Neuron (in vitro differentiated cells): Measurements from ENCODE around the gene TTLL7.

Experiments
- H2AFZ ChIP-seq: one replicate; pipeline ENCODE4 v1.6.1; 2013; ENCODE audit warnings: low read depth, mild to moderate bottlenecking, inconsistent platforms, low read length, moderate library complexity
- H3K27me3 ChIP-seq: one replicate; pipeline ENCODE4 v1.6.1; 2013; ENCODE audit warnings: low read length; ENCODE audit not compliant: insufficient read depth
- H3K36me3 ChIP-seq: one replicate; pipeline ENCODE4 v1.6.1; 2013; ENCODE audit warnings: low read length; ENCODE audit not compliant: insufficient read depth
- H3K4me1 ChIP-seq: one replicate; pipeline ENCODE4 v1.6.1; 2013; ENCODE audit warnings: low read length; ENCODE audit not compliant: insufficient read depth
- H3K4me3 ChIP-seq: 2 replicates; pipeline ENCODE4 v1.5.1; 2013; ENCODE audit warnings: mild to moderate bottlenecking, low read length, moderate library complexity
- H3K9me3 ChIP-seq: one replicate; pipeline ENCODE4 v1.6.1; 2013; ENCODE audit warnings: low read length

TTLL7 gene

GRCh38 chr1:83934550-83934949 lies 64.4 kb downstream of the TTLL7 start:
- Histone ChIP-seq H3K27me3 (no peaks in the 10 kb centered on the region), H3K4me1 (no peaks in the 10 kb centered on the region), H3K4me3 (no peak overlapping the region), H3K36me3 (no peaks in the 10 kb centered on the region), H2AFZ (no peak overlapping the region), H3K9me3 (no peaks in the 10 kb centered on the region)

- H3K27me3 ChIP-seq, result no peaks in the 10 kb centered on the region
- H3K4me1 ChIP-seq, result no peaks in the 10 kb centered on the region
- H3K4me3 ChIP-seq, result no peak overlapping the region
- H2AFZ ChIP-seq, result no peak overlapping the region
- H3K9me3 ChIP-seq, result no peaks in the 10 kb centered on the region
- H3K36me3 ChIP-seq, result no peaks in the 10 kb centered on the region
These were observed 66.2 kb downstream of the TTLL7 start for GRCh38 chr1:83932693-83933092.

GRCh38 chr1:83932281-83932680 lies 66.7 kb downstream of the TTLL7 start:
- no peaks in the 10 kb centered on the region for H3K27me3 ChIP-seq
- no peak overlapping the region for H3K4me3 ChIP-seq
- peaks cover 2% of the 10 kb centered on the region for H3K4me1 ChIP-seq
- H3K9me3 ChIP-seq, result no peaks in the 10 kb centered on the region
- no peak overlapping the region for H2AFZ ChIP-seq
- no peaks in the 10 kb centered on the region for H3K36me3 ChIP-seq

- Histone ChIP-seq H3K36me3 (no peaks in the 10 kb centered on the region), H2AFZ (no peak overlapping the region), H3K4me1 (peaks cover 2% of the 10 kb centered on the region), H3K9me3 (no peaks in the 10 kb centered on the region), H3K4me3 (no peak overlapping the region), H3K27me3 (no peaks in the 10 kb centered on the region)
These were observed 67.2 kb downstream of the TTLL7 start for GRCh38 chr1:83931658-83932253.

- H3K27me3 ChIP-seq, result no peaks in the 10 kb centered on the region
These were observed 69.7 kb downstream of the TTLL7 start for GRCh38 chr1:83929184-83929583.

GRCh38 chr1:83928396-83928795 lies 70.5 kb downstream of the TTLL7 start:
- H3K9me3 ChIP-seq, result no peaks in the 10 kb centered on the region
- no peak overlapping the region for H2AFZ ChIP-seq
- peaks cover 2% of the 10 kb centered on the region for H3K4me1 ChIP-seq
- H3K4me3 ChIP-seq, result no peak overlapping the region
- H3K36me3 ChIP-seq, result no peaks in the 10 kb centered on the region
- no peaks in the 10 kb centered on the region for H3K27me3 ChIP-seq

More at GRCh38 chr1:83929184-83929583, 69.7 kb downstream of the TTLL7 start:
- no peak overlapping the region for H3K4me3 ChIP-seq
- no peak overlapping the region for H2AFZ ChIP-seq
- H3K36me3 ChIP-seq, result no peaks in the 10 kb centered on the region
- peaks cover 2% of the 10 kb centered on the region for H3K4me1 ChIP-seq
- no peaks in the 10 kb centered on the region for H3K9me3 ChIP-seq

GRCh38 chr1:83927701-83928100 lies 71.2 kb downstream of the TTLL7 start:
- Histone ChIP-seq H3K9me3 (no peaks in the 10 kb centered on the region), H3K27me3 (no peaks in the 10 kb centered on the region), H2AFZ (no peak overlapping the region)

GRCh38 chr1:83927061-83927460 lies 71.9 kb downstream of the TTLL7 start:
- no peaks in the 10 kb centered on the region for H3K27me3 ChIP-seq
- H3K36me3 ChIP-seq, result no peaks in the 10 kb centered on the region
- H2AFZ ChIP-seq, result no peak overlapping the region
- H3K4me3 ChIP-seq, result no peak overlapping the region
- peaks cover 2% of the 10 kb centered on the region for H3K4me1 ChIP-seq
- no peaks in the 10 kb centered on the region for H3K9me3 ChIP-seq

More at GRCh38 chr1:83927701-83928100, 71.2 kb downstream of the TTLL7 start:
- H3K4me3 ChIP-seq, result no peak overlapping the region
- H3K4me1 ChIP-seq, result peaks cover 2% of the 10 kb centered on the region
- H3K36me3 ChIP-seq, result no peaks in the 10 kb centered on the region

- peaks cover 2% of the 10 kb centered on the region for H3K4me1 ChIP-seq
- no peaks in the 10 kb centered on the region for H3K36me3 ChIP-seq
- no peak overlapping the region for H2AFZ ChIP-seq
- no peaks in the 10 kb centered on the region for H3K27me3 ChIP-seq
- no peak overlapping the region for H3K4me3 ChIP-seq
- no peaks in the 10 kb centered on the region for H3K9me3 ChIP-seq
These were observed 75.4 kb downstream of the TTLL7 start for GRCh38 chr1:83923553-83923952.

- Histone ChIP-seq H2AFZ (no peak overlapping the region), H3K36me3 (no peaks in the 10 kb centered on the region), H3K27me3 (no peaks in the 10 kb centered on the region), H3K9me3 (no peaks in the 10 kb centered on the region), H3K4me3 (no peak overlapping the region), H3K4me1 (peaks cover 2% of the 10 kb centered on the region)
These were observed 76.5 kb downstream of the TTLL7 start for GRCh38 chr1:83922431-83922830.

- H2AFZ ChIP-seq, result no peak overlapping the region
- no peaks in the 10 kb centered on the region for H3K27me3 ChIP-seq
- H3K36me3 ChIP-seq, result no peaks in the 10 kb centered on the region
- H3K4me1 ChIP-seq, result no peaks in the 10 kb centered on the region
- no peak overlapping the region for H3K4me3 ChIP-seq
- no peaks in the 10 kb centered on the region for H3K9me3 ChIP-seq
These were observed 78.6 kb downstream of the TTLL7 start for GRCh38 chr1:83920320-83920719.

GRCh38 chr1:83919872-83920271 lies 79.1 kb downstream of the TTLL7 start:
- Histone ChIP-seq H3K9me3 (peaks cover 1% of the 10 kb centered on the region), H3K4me1 (no peaks in the 10 kb centered on the region), H3K4me3 (no peak overlapping the region), H3K36me3 (no peaks in the 10 kb centered on the region), H3K27me3 (no peaks in the 10 kb centered on the region), H2AFZ (no peak overlapping the region)

GRCh38 chr1:83918688-83919285 lies 80.1 kb downstream of the TTLL7 start:
- no peaks in the 10 kb centered on the region for H3K36me3 ChIP-seq
- H3K4me3 ChIP-seq, result no peak overlapping the region
- H2AFZ ChIP-seq, result no peak overlapping the region
- H3K27me3 ChIP-seq, result no peaks in the 10 kb centered on the region
- peaks cover 4% of the 10 kb centered on the region for H3K9me3 ChIP-seq
- H3K4me1 ChIP-seq, result no peaks in the 10 kb centered on the region

GRCh38 chr1:83917959-83918358 lies 81.0 kb downstream of the TTLL7 start:
- Histone ChIP-seq H3K4me3 (no peak overlapping the region), H3K4me1 (no peaks in the 10 kb centered on the region), H2AFZ (no peak overlapping the region), H3K9me3 (peaks cover 4% of the 10 kb centered on the region), H3K27me3 (no peaks in the 10 kb centered on the region), H3K36me3 (no peaks in the 10 kb centered on the region)
